Ovary (tissue), 9 donors: Measurements from ENCODE around the gene CENPE. TPM values are rescaled to one million over a fixed set of nuclear protein-coding genes. Genes with fewer than 3 reads are reported as not detected.

Source experiments
- DNase-seq, 5 donors: peaks; one replicate each; pipeline ENCODE4 v3.0.0-alpha.2; 2019 to 2020
- H3K27ac ChIP-seq, 2 donors: fragments of 200-600 bp; one replicate each; pipeline versions ENCODE4 v1.5.1 to v1.8.0; 2019 to 2022
- H3K27me3 ChIP-seq: fragments of 200-600 bp; one replicate; pipeline ENCODE4 v1.8.0; 2022
- H3K36me3 ChIP-seq: fragments of 200-600 bp; sonication (generic); one replicate; pipeline ENCODE4 v1.5.1; 2019
- H3K4me1 ChIP-seq: one replicate; pipeline ENCODE4 v1.8.1; 2013; ENCODE audit warnings: mild to moderate bottlenecking, moderate library complexity; ENCODE audit not compliant: insufficient read depth
- H3K4me3 ChIP-seq: fragments of 200-600 bp; sonication (generic); one replicate; pipeline ENCODE4 v1.5.1; 2017
- H3K9me3 ChIP-seq, 2 donors: fragments of 200-600 bp in 1 of 2; sonication (generic) in 1 of 2; one replicate each; pipeline versions ENCODE4 v1.5.1 to v1.8.1; 2013 to 2019; ENCODE audit warnings: mild to moderate bottlenecking in 1 of 2, moderate library complexity in 1 of 2
- EP300 ChIP-seq: sonication (generic); formaldehyde crosslinking; IDR thresholded peaks from one replicate; pipeline ENCODE4 v1.6.1; 2017; ENCODE audit warnings: antibody characterized with exemption
- POLR2A ChIP-seq: fragments of 450-650 bp; IDR thresholded peaks from one replicate; pipeline ENCODE4 v1.6.1; 2017; ENCODE audit warnings: antibody characterized with exemption, mild to moderate bottlenecking, moderate library complexity
- WGBS, 3 donors: extraction: QIAGEN DNeasy Blood & Tissue Kit in 1 of 3; methylation state at CpG; one replicate each; pipeline versions ENCODE4 v1.1.5 to v1.1.7; 2013 to 2017; 5-methylcytosine and 5-hydroxymethylcytosine counted together
- intact Hi-C, 4 donors: fragments of 100-400 bp; cut with DNase I; formaldehyde crosslinking; loops; one replicate each; pipeline versions ENCODE4 v1.11.0 to v1.15.1; 2022 to 2023
- polyA plus RNA-seq, 2 donors: library from polyadenylated mRNA; stranded (reverse); fragments of 200-250 nt in 1 of 2; fragments of 350-450 nt in 1 of 2; fragmentation: Illumina TruSeq in 1 of 2; extraction: RNeasy Lipid Tissue Mini Kit (QIAGEN cat#74804) in 1 of 2; gene quantifications; one replicate each; pipeline ENCODE4 v1.2.3, GENCODE V29; 2013 to 2014
- total RNA-seq, 7 donors: library from RNA; depleted of rRNA in 2 of 7; stranded (reverse); fragments of >200 nt in 2 of 7; fragmentation: NEBNext Ultra II Directional in 3 of 7; extraction: Animal tissue kit (Norgen Biotek cat#: 25700) in 3 of 7; gene quantifications; one replicate each; pipeline versions ENCODE4 v1.1.0 to v1.2.4, GENCODE V29; 2016 to 2023
- TF ChIP-seq, protein P1 (sequence below), 3 donors: fragments of 450-650 bp in 2 of 3; fragments of 200-600 bp in 1 of 3; IDR thresholded peaks; one replicate each; pipeline versions ENCODE4 v1.5.1 to v1.8.0; 2016 to 2022; ENCODE audit warnings: antibody characterized with exemption in 3 of 3, mild to moderate bottlenecking in 1 of 3
- donor health status: DM: no; HTN: no; CAD: no; lungs with moderate emphysema.
- donor health status: DM: no; HTN: no; CAD: no.
- donor health status: Bipolar disorder and iron deficiency.
- donor health status: DM: yes; HTN: yes; CAD: no.
- donor health status: DM: no; HTN: no; CAD: no.
- donor health status: DM: yes; HTN: yes; CAD: no.

Gene CENPE
- total and polyA plus RNA-seq, 9 donors, result 0.23 to 2.5 (median 0.60) TPM

DNA sequence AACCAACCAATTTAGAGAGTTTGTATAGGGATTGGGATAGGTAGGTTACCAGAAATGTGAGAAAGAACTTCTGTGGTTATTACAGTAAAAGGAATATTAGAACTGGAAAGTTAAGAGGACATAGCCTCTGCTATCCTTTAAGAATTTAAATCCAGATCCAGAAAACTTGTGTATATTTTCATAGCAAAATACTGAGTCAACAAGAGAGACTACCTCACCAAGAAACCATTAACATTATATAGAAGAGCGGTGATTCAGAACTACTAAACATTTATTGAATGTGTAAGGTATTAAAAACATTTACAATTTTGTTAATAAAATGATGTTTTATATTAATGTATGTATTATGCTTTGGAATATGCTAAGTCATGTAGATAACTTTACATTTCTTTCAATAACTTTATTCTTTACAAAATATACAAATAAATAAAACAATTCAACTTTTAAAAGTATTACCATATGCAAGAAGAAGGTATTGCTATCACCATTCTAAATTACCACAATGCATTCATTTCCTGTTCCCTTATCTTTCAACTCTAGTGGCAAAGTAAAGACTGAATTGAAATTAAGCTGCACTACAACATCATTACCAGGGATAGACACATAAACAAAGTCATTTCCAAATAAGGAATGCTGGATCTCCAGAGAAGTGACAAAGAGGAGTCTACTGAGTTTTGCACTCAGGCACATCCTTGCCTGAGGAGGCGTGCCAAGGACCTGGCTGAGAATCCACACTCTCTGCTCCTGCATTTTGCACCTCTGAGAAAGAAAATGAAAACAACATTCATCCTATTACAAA, 92.4 kb downstream of the CENPE start:
- TF ChIP-seq, protein P1, sequence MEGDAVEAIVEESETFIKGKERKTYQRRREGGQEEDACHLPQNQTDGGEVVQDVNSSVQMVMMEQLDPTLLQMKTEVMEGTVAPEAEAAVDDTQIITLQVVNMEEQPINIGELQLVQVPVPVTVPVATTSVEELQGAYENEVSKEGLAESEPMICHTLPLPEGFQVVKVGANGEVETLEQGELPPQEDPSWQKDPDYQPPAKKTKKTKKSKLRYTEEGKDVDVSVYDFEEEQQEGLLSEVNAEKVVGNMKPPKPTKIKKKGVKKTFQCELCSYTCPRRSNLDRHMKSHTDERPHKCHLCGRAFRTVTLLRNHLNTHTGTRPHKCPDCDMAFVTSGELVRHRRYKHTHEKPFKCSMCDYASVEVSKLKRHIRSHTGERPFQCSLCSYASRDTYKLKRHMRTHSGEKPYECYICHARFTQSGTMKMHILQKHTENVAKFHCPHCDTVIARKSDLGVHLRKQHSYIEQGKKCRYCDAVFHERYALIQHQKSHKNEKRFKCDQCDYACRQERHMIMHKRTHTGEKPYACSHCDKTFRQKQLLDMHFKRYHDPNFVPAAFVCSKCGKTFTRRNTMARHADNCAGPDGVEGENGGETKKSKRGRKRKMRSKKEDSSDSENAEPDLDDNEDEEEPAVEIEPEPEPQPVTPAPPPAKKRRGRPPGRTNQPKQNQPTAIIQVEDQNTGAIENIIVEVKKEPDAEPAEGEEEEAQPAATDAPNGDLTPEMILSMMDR (IDR thresholded peaks at IDR 0.05), result no peak
- TF ChIP-seq EP300, result no peak
- TF ChIP-seq POLR2A, result no peak
- Histone ChIP-seq H3K9me3 (no peaks in the 10 kb centered on the region), H3K4me1 (no peaks in the 10 kb centered on the region), H3K27ac (no peak overlapping the region), H3K4me3 (no peak overlapping the region), H3K36me3 (no peaks in the 10 kb centered on the region), H3K27me3 (no peaks in the 10 kb centered on the region)
- intact Hi-C loops, result loop anchor here in 1 of 4 donors (10.0 kb wide), 1 partner anchor 481 kb away; no protein-coding TSS in a partner anchor
- DNase-seq, result no peak
- 88 to 98% (median 92%) methylated on average over 2 of the region's 2 CpGs for WGBS, 3 donors

DNA sequence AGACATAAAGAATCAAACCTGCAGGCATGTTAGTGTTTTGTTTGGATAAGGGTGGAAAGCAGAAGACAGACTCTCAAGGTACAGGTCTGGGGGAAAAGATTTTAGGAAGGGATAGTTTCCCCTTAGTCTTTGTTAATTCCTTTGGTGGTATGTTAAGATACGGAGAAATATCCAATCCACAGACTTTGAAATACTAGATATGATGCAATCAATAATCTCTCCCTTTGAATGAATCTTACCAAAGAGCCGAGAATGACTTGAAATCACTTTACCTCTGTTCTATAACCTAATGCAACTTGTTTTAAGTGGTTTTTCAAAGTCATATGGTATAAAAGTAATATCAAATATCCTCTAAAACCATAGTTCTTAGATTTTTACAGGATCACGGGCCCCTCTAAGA, 93.3 kb downstream of the CENPE start:
- no peak for DNase-seq
- Histone ChIP-seq H3K27ac (no peak overlapping the region), H3K9me3 (no peaks in the 10 kb centered on the region), H3K36me3 (no peaks in the 10 kb centered on the region), H3K27me3 (no peaks in the 10 kb centered on the region), H3K4me3 (no peak overlapping the region), H3K4me1 (no peaks in the 10 kb centered on the region)
- intact Hi-C loops, result loop anchor here in 1 of 4 donors (10.0 kb wide), 1 partner anchor 480 kb away; no protein-coding TSS in a partner anchor
- WGBS, 3 donors, result 95 to 96% (median 95%) methylated on average over 3 of the region's 3 CpGs
- TF ChIP-seq, protein P1 (IDR thresholded peaks at IDR 0.05), result no peak
- no peak for TF ChIP-seq EP300
- no peak for TF ChIP-seq POLR2A

DNA sequence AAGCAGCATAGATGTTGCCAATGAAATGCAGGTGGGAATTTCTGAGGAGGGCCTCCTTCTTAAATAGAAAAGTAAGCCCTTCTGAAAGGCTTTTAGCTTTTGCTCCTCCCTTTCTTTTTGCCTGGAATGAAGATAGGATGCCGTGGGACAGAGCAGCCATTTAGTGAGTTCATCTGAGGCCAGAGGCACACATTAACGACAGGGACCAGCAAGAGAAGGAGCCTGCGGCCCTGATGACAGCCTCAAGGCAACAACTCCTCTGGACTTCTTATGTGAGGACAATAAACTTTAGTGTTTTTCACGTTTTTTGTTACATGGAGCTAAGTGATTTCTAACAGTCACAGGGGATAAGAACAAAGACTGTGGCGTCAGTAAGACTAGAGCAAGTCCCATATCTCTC, 97.5 kb downstream of the CENPE start:
- Histone ChIP-seq H3K4me1 (peaks cover 16% of the 10 kb centered on the region), H3K9me3 (no peaks in the 10 kb centered on the region), H3K36me3 (no peaks in the 10 kb centered on the region), H3K27ac (no peak overlapping the region), H3K27me3 (no peaks in the 10 kb centered on the region), H3K4me3 (no peak overlapping the region)
- intact Hi-C loops, result loop anchor here in 1 of 4 donors (10.0 kb wide), 1 partner anchor 476 kb away; no protein-coding TSS in a partner anchor
- WGBS, 3 donors, result 54 to 56% (median 55%) methylated on average over 5 of the region's 5 CpGs
- DNase-seq, result no peak
- TF ChIP-seq, protein P1 (IDR thresholded peaks at IDR 0.05), result no peak
- TF ChIP-seq POLR2A (no peak), EP300 (no peak)

DNA sequence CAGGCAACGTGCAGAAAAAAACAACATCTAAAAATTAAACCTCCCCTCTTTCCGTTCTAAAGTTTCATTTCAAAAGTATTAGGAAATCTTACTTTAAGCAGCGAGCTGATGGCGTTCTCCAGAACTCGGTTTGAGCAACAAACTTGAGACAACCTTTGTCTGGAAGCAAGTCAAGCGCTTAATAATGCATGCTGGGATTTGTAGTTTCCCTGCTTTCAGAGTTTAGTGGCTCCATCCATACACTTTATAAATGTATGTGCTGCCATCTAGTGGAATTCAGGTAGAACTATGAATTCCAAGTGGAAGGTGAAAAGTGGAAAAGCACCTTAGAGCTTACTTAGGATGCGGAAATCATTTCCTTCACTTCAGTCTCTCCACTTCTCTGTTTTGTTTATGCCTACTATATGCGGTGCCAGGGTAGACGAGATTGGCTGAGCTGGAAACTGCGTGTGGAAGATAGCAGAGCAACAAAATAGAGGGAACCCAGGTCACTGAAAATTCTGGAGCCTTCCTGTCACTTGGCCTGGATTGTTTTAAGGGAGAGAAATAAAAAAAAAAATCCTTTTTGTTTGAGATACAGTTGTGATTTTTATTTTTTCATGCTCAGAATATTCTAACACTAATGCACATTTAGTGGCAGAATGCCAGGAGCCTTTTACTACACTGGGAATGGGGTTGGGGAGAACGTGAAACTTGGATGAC, 98.3 kb downstream of the CENPE start, which contains the start of gene BDH2:
Gene BDH2 (minus strand): TSS at position 144 of the 702 bp plus-strand sequence. CDS start 3,580 bp downstream, outside the sequence.
- Histone ChIP-seq H3K27ac (peak within 1 kb of the TSS; percentile 17 to 46), H3K36me3 (no peaks in the 10 kb centered on the region), H3K9me3 (no peaks in the 10 kb centered on the region), H3K27me3 (no peaks in the 10 kb centered on the region), H3K4me3 (peak within 1 kb of the TSS; percentile 33), H3K4me1 (peaks cover 16% of the 10 kb centered on the region)
- WGBS, 3 donors, result 8 to 9% (median 8%) methylated on average over 11 of the region's 11 CpGs
- intact Hi-C loops, result loop anchor here (10.0 kb wide), 2 partner anchors 475 to 665 kb away; no protein-coding TSS in a partner anchor
- no peak for TF ChIP-seq EP300
- TF ChIP-seq, protein P1 (IDR thresholded peaks at IDR 0.05), result peak; percentile 55 to 86 (median 80)
- peak; percentile 15 for TF ChIP-seq POLR2A
- DNase-seq, result peak in 4 of 5 donors; percentile 30 to 73 (median 38)
